Dermis microvascular lymphatic vessel endothelial cell (primary cell): ENCODE results near the gene KIAA1671. TPM values are rescaled to one million over a fixed set of nuclear protein-coding genes. Genes with fewer than 3 reads are reported as not detected.
"Not testable (repeated sequence)": the region's sequence is repeated elsewhere in the genome, so short reads cannot be mapped to it uniquely, and the experiment has no call there.

Experiments
- DNase-seq, 2 donors: peaks; one replicate each; pipeline versions ENCODE4 v3.0.0 to v3.0.0-alpha.2; 2010; ENCODE audit warnings: low read depth in 2 of 2
- total RNA-seq: library from RNA; depleted of rRNA; stranded (reverse); fragments of >200 nt; gene quantifications from 2 replicates; pipeline ENCODE4 v1.2.1, GENCODE V29; 2014

KIAA1671 gene
- total RNA-seq, 1 donor from 2014 or later = 34.8 TPM

DNA sequence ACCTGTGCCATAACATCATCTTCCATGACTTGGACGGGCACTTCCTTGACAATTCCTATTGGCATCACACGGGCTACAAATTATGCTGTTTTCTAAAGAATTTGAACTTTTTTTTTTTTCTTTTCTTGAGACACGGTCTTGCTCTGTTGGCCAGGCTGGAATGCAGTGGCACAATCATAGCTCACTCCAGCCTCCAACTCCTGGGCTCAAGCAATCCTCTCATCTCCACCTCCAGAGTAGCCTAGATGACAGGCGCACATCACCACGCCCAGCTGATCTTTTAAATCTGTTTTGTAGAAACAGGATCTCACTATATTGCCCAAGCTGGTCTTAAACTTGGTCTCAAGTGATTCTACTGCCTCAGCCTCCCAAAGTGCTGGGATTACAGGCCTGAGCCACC lies 243.8 kb downstream of the KIAA1671 start:
- DNase-seq = no peak

DNA sequence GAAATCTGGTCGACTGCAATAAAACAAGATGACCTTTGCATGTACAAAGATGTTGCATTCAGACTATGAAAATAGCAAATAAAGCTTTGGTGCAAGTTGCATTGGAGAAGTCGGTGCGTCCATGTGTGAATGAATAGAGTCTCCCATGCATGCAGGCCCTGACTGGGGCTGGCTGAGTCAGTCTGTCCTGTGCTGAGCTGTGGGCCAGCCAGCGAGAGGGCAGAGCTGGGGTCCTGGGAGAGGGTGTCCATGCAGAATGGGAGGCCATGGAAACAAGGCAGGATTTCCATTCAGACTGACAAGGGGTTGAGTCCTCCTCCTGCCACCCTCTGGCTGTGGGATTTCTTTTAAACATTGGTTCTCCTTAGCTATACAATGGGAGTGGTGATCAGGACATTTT lies 244.8 kb downstream of the KIAA1671 start:
- no peak for DNase-seq

DNA sequence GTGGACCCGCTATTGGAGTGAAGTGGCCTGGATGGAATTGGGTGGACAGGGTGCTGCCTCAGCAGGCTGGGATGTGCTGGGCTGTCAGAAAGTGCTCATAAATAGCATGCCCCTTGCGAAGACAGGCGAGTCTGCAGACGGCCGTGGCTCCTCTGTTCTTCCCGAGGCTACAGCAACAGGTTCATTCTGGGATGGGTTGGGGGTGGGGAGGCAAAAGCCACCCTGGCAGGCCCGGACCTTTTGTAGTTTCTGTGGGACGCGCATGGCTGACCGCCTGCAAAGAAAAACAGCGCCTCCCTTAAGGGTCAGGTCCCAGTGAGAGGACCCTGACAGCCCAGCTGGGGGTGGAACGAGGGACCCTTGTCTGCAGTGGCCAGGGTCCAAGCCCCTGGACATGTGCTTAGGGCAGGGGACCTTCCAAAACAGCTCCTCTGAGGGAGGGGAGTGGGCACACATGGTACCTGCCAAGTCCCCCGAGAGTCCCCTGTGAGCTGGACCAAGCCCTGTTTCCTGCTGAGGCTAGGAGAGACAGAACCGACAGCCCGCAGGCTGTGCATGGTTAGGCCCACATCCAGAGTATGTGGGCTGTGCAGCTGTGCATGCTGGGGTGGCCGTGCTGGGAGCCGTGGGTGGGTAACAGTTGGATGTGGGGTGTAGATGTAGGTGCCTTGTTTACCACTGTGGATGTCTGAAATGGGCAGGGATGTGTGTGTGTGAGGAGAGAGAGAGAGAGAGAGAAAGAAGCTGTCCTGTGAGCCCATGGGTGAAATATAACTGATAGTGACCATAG lies 247.4 kb downstream of the KIAA1671 start, which contains the start of gene CRYBB3:
CRYBB3 (plus strand) TSS at position 128 of the 790 bp plus-strand sequence. CDS start 1,539 bp downstream, outside the sequence.
- no peak for DNase-seq

DNA sequence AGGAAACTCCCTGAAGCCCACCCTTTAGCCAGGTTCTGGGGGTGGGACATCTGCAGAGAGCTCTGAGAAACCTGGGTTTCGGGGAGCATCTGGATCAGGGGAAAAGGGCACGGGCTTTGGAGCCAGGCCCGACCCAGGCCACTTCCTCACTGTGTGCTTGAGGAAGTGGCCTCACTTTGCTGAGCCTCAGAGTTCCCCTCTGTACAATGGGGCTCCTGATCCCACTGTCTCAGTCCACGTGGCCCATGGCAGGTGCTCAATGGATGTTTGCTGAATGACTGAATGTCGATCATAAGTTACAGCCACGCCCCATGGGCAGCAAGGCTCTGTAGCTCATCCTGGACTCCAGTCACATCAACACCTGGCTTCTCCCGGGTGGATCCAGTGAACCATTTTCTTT lies 248.5 kb downstream of the KIAA1671 start:
- DNase-seq = no peak

DNA sequence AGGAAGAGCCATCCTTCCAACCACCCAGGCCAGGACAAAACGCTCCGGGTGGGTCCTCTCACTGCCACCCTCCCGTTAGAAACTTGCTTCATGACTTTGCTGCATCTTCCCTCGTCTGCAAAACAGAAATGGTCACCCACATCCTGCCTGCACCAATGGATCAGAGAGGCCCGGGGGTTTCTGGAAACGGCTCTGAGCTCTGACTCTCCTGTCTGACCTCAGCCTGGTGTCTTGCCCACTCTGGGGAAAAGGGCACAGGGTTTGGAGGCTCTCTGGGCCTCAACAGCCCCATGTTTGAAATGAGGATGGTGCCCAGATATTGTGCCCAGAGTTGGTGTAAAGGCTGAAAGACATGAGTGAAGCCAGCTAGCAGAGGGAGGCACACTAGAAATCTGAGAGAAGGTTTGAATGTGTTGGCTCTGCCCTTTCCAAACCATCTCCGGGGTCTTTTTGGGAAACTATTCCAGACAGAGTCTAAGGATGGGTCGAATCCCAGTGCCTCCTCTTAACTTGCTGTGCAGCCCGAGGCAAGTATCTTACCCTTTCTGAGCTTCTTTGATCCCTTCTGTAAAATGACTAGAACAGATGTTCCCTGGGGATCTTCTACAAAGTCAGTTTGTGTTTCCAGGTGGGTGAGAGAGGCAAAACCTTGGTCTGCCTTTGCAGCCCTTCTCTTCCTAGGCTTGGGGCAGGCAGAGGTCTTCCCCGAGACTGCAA lies 249.2 kb downstream of the KIAA1671 start:
- DNase-seq = no peak

DNA sequence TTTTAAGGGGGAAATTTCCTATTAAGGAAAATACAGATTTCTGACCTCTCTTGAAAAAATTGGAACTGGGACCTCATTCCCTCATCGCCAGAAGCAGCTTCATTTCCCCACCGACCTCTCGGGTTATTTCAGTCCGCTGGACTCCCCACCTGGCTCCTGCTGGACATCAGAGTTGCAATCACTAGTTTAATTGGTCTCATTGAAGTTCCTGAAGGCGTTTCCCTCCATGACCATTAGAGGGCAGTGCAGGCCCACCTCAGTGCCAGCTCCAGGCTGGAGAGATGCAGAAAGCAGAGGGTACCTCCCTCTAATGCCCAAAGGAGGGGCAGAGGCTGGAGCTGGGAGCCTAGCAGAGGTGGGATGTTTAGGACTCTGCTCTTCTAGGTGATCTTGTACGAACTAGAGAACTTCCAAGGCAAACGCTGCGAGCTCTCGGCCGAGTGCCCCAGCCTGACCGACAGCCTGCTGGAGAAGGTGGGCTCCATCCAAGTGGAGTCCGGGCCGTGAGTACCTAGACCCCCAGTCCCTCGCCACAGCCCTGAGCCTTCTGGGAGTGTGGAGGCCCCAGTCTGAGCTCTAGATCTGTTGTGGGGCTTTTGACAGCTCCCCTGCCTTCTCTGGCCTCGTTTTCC lies 249.9 kb downstream of the KIAA1671 start:
- peak; percentile 36 to 64 for DNase-seq

DNA sequence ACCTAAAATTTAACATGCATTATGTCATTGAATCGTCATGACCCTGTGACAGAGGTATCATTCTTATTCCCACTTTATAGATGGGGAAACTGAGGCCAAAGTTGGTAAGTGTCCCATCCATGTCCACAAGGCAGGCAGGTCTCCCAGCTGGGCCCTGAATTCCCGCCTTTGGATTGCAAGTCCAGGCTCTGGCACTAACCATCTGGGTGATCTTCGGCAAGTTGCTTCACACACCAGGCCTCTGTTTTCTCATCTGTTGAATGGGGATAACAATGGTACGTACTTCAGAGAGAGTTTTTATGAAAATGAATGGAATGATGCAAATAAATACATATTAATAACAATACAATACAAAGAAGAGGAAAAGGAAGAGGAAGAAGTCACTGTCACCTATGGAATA lies 250.6 kb downstream of the KIAA1671 start:
- DNase-seq = no peak

DNA sequence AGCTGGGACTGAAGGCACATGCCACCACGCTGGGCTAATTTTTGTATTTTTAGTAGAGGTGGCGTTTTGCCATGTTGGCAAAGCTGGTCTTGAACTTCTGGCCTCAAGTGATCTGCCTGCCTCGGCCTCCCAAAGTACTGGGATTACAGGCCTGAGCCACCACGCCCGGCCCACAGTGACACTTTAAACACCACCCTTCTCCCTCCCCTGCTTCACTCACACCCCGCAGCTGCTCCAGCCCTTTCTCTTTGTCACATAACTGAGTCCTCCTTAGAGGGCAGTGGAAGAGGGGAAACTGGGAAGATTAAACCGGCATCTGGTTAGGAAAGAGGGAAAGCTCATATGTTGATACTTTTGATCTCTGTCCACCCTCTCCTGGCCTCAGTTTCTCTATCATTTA lies 252.0 kb downstream of the KIAA1671 start:
- not testable (repeated sequence) for DNase-seq

DNA sequence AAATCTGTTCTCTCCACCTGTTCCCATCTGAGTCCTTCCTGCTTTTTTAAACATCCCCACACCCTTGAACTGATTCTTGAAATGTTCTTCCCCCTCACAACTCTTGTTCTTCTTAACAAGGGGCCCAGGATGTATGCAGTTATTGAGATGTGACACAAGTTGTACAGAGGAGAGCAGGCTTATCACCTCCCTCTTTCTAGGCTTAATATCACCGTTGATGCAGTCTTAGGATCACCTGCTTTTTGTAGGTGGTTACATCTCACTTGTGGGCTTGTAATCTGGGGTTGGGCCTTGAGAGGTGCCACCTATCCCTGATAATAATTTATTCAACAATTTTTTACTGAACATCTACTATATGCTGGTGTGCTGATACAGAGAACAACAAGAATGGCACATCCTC lies 253.3 kb downstream of the KIAA1671 start:
- no peak for DNase-seq

DNA sequence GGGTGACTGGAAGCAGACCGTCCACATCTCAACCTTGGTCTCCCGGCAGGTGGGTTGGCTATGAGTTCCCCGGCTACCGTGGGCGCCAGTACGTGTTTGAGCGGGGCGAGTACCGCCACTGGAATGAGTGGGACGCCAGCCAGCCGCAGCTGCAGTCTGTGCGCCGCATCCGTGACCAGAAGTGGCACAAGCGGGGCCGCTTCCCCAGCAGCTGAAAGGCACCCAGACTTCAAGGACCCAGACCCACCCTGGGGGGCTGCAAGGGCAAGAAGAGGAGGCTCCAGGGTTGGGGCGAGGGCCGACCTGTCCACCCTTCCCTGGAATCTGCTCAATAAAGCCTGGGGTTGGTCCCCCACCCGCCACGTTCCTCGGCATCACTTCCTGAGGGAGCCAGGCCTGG lies 254.5 kb downstream of the KIAA1671 start:
- DNase-seq = no peak

DNA sequence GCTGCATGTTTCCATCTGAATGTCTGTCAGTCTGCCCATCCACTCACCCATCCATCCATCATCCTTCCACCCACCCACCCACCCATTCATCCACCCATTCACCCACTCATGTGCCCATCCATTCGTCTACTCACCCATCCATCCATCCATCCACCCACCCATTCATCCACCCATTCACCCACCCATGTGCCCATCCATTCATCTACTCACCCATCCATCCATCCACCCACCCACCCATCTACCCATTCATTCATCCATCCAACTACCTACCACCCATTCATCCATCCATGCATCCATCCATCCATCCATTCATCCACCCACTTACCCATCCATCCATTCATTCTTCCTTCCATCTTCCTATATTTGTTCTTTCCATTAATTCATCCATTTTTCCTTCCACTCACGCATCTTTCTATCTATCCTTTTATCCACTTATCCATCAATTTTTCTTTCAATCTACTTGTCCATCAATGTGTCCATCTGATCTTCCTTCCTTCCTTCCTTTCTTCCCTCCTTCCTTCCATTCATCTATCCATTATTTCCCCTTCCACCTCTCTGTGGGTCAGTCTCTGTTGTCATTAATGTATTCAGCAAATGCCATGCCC lies 255.1 kb downstream of the KIAA1671 start:
- DNase-seq = no peak

DNA sequence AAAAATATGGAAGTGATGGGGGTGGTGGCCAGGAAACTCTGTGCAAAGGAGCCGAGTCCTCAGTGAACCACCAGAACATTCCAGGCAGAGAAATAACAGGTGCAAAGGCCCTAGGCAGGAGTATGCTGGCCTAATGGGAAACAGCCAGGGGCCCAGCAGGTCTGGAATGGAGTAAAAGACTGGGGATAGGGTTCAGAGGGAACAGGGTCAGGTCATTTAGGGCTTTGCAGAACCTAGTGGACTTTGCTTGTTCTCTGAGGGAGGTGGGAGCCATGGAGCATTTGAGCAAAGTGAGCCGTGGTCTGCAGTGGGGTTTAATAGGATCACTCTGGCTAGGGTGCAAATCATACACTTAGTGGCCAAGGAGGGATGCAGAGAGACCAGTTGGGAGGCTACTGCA lies 255.8 kb downstream of the KIAA1671 start:
- no peak for DNase-seq

DNA sequence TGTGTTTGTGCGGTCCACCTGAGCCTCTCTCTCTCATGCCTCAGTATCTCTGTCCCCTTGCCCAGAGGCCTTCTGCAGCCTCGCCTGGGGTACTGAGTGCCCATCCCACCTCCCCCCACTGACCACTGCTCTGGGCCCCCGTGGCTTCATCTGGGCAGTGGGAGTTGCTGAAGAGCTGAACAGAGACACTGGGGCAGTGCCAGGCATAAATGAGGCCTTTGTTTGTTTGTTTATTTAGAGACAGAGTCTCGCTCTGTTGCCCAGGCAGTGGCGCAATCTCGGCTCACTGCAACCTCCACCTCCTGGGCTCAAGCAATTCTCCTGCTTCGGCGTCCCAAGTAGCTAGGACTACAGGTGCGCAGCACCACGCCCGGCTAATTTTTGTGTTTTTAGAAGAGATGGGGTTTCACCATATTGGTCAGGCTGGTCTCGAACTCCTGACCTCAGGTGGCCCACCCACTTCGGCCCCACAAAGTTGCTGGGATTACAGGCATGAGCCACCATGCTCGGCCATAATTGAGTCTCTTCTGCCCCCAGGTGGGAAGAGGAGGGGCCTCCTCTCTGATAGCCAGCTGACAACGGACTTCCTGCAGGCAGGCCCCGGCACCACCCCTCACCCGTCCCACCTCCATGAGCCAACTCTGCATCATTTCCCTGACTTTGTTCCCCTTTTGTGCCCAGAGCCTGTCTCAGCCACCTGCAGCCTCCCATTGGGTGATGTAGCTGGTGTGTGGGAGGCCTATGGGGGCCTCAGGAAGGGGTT lies 256.4 kb downstream of the KIAA1671 start:
- no peak for DNase-seq

DNA sequence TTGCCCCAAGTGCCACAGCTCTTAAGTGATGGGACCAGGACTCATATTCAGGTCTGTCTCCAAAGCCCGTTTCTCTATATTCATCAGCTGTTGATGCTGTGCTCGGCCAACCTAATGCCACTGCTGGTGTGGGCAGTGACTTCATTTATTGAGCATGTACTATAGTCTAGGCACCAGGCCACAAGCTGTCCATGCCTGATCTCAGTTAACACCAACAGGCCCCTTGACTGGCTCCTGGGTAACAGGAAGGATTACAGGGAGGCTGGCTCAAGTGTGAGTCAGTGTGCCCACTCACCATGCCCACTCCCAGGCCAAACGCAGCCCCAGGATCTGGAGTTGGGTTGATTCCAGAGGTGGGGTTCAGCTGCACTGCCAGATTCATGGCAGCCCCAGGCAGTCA lies 258.3 kb downstream of the KIAA1671 start:
- no peak for DNase-seq

DNA sequence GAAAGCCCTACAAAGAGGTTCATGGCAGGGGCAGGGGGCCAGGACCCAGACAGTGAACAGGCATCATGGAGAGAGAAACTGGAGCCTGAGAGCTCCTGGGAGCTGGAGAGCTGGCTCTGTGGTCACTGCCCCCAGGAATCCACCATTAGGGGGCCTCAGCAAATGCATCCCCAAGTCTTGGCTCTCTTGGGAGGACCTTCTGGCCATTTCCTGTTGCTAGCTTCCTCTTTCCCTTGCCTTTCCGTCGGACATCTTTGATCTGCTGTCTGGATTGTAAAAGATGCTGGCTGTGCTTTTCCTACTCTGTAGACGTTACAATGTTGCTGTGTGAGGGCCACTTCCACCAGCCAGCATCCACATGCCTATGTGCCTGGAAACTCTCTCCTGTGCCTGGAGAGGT lies 259.8 kb downstream of the KIAA1671 start:
- DNase-seq = no peak

DNA sequence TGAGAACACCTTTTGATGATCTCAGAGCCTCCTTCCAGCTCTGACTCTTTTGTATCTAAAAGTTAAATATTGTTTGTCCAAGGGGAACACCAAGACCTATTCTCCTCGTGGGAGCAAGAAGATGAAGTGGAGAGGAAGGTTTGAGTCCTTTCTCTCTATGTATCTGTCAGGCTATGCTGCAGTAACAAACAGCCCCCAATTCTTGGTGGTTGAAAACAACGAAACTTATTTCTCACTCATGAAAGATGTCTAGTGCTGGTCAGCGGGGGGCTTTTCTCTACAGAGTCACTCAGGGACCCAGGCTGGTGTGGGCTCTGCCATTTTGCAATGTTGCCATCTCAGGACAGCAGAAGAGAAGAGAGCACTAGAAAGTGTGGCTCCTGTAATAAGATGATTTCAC lies 260.7 kb downstream of the KIAA1671 start:
- no peak for DNase-seq

DNA sequence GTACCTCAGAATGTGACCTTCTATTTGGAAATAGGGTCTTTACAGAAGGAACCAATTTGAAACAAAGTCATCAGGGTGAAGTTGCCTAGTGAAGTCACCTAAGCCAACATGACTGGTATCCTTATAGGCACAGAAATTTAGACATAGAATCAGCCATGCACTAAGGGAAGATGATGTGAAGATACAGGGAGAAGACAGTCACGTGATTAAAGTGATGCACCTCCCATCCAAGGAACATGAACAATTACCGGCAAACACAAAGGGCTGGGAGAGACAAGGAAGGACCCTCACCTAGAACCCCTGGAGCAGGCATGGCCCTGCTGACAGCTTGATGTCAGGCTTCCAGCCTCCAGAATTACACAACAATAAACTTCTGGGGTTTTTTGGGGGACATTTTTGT lies 263.7 kb downstream of the KIAA1671 start:
- DNase-seq = no peak

DNA sequence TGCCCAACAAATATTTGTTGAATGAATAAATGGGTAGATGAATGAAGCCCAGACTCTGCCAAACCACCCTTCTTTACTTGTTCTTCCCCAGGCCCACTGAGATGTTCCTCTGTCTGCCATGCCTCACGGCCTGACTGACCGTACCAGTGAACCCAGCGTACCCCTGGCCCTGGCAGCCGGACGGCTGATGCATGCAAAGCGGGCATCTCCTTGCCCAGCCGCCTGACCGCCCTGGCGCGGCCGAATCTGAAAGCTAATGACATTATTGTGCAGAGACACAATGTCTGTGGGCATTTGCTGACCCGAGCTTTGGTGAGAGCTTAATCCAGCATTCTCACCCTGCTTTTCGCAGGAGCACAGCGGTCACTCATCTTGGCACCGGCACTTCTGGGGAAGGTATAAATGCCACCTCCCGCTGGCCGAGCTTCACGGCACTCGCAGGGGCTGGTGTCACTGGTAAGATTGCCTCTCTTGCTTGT lies 266.7 kb downstream of the KIAA1671 start, which contains the start of gene CRYBB2:
CRYBB2 (plus strand) TSS at position 429 of the 479 bp plus-strand sequence. CDS start 1,791 bp downstream, outside the sequence.
- no peak for DNase-seq

DNA sequence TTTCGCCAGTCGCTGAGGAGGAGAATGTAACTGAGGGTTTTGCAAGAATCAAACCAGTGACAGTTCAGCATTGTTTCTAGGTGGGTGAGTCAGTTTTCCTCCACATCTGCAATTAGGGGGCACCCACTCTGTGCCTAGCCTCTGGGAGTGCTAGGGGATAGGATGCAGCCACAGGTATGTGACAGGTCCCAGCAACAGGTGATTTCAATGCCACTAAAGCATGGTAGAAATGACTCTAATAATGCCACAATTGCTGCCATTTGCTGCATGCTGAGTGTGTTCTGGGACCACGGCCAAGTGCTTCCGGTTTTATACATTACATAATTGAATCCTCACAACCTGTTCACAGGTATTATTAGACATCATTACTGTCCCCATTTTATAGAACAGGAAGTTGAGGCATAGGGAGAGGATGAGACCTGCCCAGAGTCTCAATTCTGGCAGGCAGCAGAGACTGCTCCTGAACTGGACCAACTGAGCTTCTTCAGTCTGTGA lies 267.5 kb downstream of the KIAA1671 start:
- DNase-seq = no peak

DNA sequence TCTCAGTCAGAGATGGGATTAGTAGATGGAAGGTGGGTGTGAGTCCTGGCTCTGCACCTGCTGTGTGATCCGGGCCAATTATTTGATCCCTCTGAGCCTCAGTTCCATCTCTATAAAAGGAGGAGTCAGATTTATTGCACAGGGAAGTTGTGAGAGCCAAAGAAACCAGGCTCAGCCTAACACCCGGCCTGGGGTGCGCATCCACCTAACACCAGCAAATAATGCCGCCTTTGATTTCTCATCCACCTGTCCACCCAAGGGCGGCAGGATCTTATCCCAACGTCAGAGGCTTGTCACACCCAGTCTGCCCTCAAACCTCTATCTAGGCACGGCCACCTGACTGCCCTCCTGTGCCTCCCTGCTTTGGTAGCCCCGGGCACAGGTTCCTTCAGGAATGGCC lies 269.3 kb downstream of the KIAA1671 start:
- DNase-seq = no peak
